Liver (tissue), 9 donors: Measurements from ENCODE around the gene SRP19. TPM values are rescaled to one million over a fixed set of nuclear protein-coding genes. Genes with fewer than 3 reads are reported as not detected.

Experiments used
- DNase-seq: peaks from one replicate; pipeline ENCODE4 v3.0.0-alpha.2; 2017; ENCODE audit warnings: low spot score
- H3K27ac ChIP-seq, 2 donors: one replicate each; pipeline ENCODE4 v1.7.0; 2013; ENCODE audit warnings: inconsistent platforms in 2 of 2, low read length in 2 of 2, control low read depth in 1 of 2, low read depth in 1 of 2, mild to moderate bottlenecking in 1 of 2
- H3K27me3 ChIP-seq, 4 donors: one replicate each; pipeline versions ENCODE4 v1.6.1 to v1.7.0; 2013; ENCODE audit warnings: low read length in 3 of 4, inconsistent platforms in 1 of 4, mild to moderate bottlenecking in 1 of 4, moderate library complexity in 1 of 4; ENCODE audit not compliant: control insufficient read depth in 4 of 4, insufficient read depth in 4 of 4
- H3K36me3 ChIP-seq, 4 donors: one replicate each; pipeline versions ENCODE4 v1.6.1 to v1.7.0; 2013; ENCODE audit warnings: low read length in 3 of 4, mild to moderate bottlenecking in 3 of 4, low read depth in 1 of 4, moderate library complexity in 1 of 4; ENCODE audit not compliant: control insufficient read depth in 4 of 4, insufficient read depth in 3 of 4
- H3K4me1 ChIP-seq, 4 donors: one replicate each; pipeline versions ENCODE4 v1.6.1 to v1.7.0; 2013; ENCODE audit warnings: low read length in 3 of 4, mild to moderate bottlenecking in 3 of 4, moderate library complexity in 1 of 4; ENCODE audit not compliant: control insufficient read depth in 4 of 4, insufficient read depth in 4 of 4
- H3K4me3 ChIP-seq, 3 donors: one replicate each; pipeline versions ENCODE4 v1.6.1 to v1.7.0; 2013; ENCODE audit warnings: low read length in 3 of 3, control low read depth in 1 of 3, low read depth in 1 of 3, mild to moderate bottlenecking in 1 of 3
- H3K9ac ChIP-seq, 2 donors: one replicate each; pipeline ENCODE4 v1.7.0; 2013; ENCODE audit warnings: low read length in 2 of 2, mild to moderate bottlenecking in 2 of 2, moderate library complexity in 2 of 2, control low read depth in 1 of 2, low read depth in 1 of 2
- H3K9me3 ChIP-seq, 4 donors: one replicate each; pipeline versions ENCODE4 v1.6.1 to v1.7.0; 2013; ENCODE audit warnings: low read length in 3 of 4; ENCODE audit not compliant: control insufficient read depth in 4 of 4
- ATF3 ChIP-seq: IDR thresholded peaks from 2 replicates; pipeline ENCODE4 v1.6.1; 2016; ENCODE audit warnings: antibody characterized with exemption
- EGR1 ChIP-seq, 2 donors: IDR thresholded peaks; 2 replicates each; pipeline ENCODE4 v1.6.1; 2016 to 2018; ENCODE audit warnings: antibody characterized with exemption in 2 of 2, low read depth in 2 of 2
- FOXA1 ChIP-seq: IDR thresholded peaks from 2 replicates; pipeline ENCODE4 v1.6.1; 2016; ENCODE audit warnings: antibody characterized with exemption
- FOXA2 ChIP-seq: IDR thresholded peaks from 2 replicates; pipeline ENCODE4 v1.6.1; 2016; ENCODE audit warnings: antibody characterized with exemption
- GABPA ChIP-seq, 2 donors: IDR thresholded peaks in 1 of 2; conservative IDR thresholded peaks in 1 of 2; 2 replicates each; pipeline ENCODE4 v1.6.1; 2016; ENCODE audit warnings: antibody characterized with exemption in 2 of 2, mild to moderate bottlenecking in 1 of 2, moderate library complexity in 1 of 2
- HNF4A ChIP-seq, 2 donors: conservative IDR thresholded peaks; 2 replicates each; pipeline ENCODE4 v1.6.1; 2016; ENCODE audit warnings: antibody characterized with exemption in 2 of 2, mild to moderate bottlenecking in 2 of 2
- HNF4G ChIP-seq: IDR thresholded peaks from 2 replicates; pipeline ENCODE4 v1.6.1; 2016; ENCODE audit warnings: antibody characterized with exemption
- JUND ChIP-seq, 2 donors: IDR thresholded peaks; 2 replicates each; pipeline ENCODE4 v1.6.1; 2016; ENCODE audit warnings: antibody characterized with exemption in 2 of 2
- NR2F2 ChIP-seq: IDR thresholded peaks from 2 replicates; pipeline ENCODE4 v1.6.1; 2016; ENCODE audit warnings: antibody characterized with exemption
- RAD21 ChIP-seq, 2 donors: IDR thresholded peaks; 2 replicates each; pipeline ENCODE4 v1.6.1; 2016; ENCODE audit warnings: antibody characterized with exemption in 2 of 2, mild to moderate bottlenecking in 2 of 2
- RXRA ChIP-seq, 2 donors: IDR thresholded peaks; 2 replicates each; pipeline ENCODE4 v1.6.1; 2017 to 2018; ENCODE audit warnings: antibody characterized with exemption in 2 of 2, mild to moderate bottlenecking in 1 of 2
- SP1 ChIP-seq: IDR thresholded peaks from 2 replicates; pipeline ENCODE4 v1.6.1; 2018; ENCODE audit warnings: antibody characterized with exemption, mild to moderate bottlenecking
- TAF1 ChIP-seq: conservative IDR thresholded peaks from 2 replicates; pipeline ENCODE4 v1.6.1; 2016; ENCODE audit warnings: antibody characterized with exemption, mild to moderate bottlenecking
- YY1 ChIP-seq: IDR thresholded peaks from 2 replicates; pipeline ENCODE4 v1.6.1; 2016; ENCODE audit warnings: antibody characterized with exemption, mild to moderate bottlenecking
- ZBTB33 ChIP-seq: IDR thresholded peaks from 2 replicates; pipeline ENCODE4 v1.6.1; 2016; ENCODE audit warnings: antibody characterized with exemption
- WGBS: extraction: QIAGEN DNeasy Blood & Tissue Kit; methylation state at CpG from one replicate; pipeline ENCODE4 v1.1.7; 2013; 5-methylcytosine and 5-hydroxymethylcytosine counted together
- polyA plus RNA-seq, 2 donors: library from polyadenylated mRNA; stranded (reverse) in 1 of 2; unstranded in 1 of 2; fragments of 200-250 nt in 1 of 2; fragments of >200 nt in 1 of 2; fragmentation: Nextera tagmentation in 1 of 2; extraction: Ambion mirVana in 1 of 2; gene quantifications; one replicate each; pipeline versions ENCODE4 v1.2.1 to v1.2.3, GENCODE V29; 2013 to 2015
- total RNA-seq, 2 donors: library from RNA; depleted of rRNA; stranded (reverse); fragments of >200 nt; gene quantifications; one replicate each; pipeline ENCODE4 v1.2.3, GENCODE V29; 2014
- TF ChIP-seq, protein P1 (sequence below): IDR thresholded peaks from 2 replicates; pipeline ENCODE4 v1.6.1; 2016; ENCODE audit warnings: antibody characterized with exemption, mild to moderate bottlenecking
- TF ChIP-seq, protein P2 (sequence below): fragments of 150-350 bp; IDR thresholded peaks from 2 replicates; pipeline ENCODE4 v1.5.1; 2017; ENCODE audit warnings: improper control_type of control experiment, low read depth, low read length; ENCODE audit not compliant: missing input control
- TF ChIP-seq, protein P3 (sequence below): IDR thresholded peaks from 2 replicates; pipeline ENCODE4 v1.6.1; 2016; ENCODE audit warnings: antibody characterized with exemption
- donor health status: healthy.
- donor health status: healthy.
- donor health status: healthy.
- donor health status: healthy.
- donor health status: healthy.

The SRP19 gene
- total and polyA plus RNA-seq, 4 donors, result 22.0 to 65.5 (median 50.8) TPM

DNA sequence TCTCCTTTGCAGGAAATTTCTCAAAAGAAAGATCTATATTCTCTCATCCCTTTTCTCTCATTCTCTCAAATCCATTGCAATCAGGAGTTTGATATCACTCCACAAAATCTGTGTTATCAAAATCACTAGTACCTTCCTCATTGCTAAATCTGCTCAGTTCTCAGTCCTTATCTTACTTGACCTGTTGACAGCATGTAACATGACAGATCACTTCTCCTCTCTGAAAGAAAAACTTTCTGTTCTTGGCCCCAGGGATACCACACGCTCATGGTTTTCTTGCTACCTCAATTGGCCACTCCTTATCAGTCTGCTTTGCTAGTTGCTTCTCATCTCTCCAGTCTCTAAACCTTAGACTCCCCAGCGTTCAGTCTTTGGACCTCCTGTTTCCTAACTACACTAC is 22.1 kb downstream of the SRP19 start:
- DNase-seq, result no peak
- Histone ChIP-seq H3K27ac (no peak overlapping the region), H3K4me1 (peaks cover 0 to 1% (median 0%) of the 10 kb centered on the region in 4 donors), H3K27me3 (no peaks in the 10 kb centered on the region), H3K36me3 (peaks cover 4 to 65% (median 55%) of the 10 kb centered on the region in 4 donors), H3K4me3 (no peak overlapping the region), H3K9me3 (no peaks in the 10 kb centered on the region), H3K9ac (no peak overlapping the region)
- 95% methylated on average over 2 of the region's 2 CpGs for WGBS
- TF ChIP-seq, protein P1, sequence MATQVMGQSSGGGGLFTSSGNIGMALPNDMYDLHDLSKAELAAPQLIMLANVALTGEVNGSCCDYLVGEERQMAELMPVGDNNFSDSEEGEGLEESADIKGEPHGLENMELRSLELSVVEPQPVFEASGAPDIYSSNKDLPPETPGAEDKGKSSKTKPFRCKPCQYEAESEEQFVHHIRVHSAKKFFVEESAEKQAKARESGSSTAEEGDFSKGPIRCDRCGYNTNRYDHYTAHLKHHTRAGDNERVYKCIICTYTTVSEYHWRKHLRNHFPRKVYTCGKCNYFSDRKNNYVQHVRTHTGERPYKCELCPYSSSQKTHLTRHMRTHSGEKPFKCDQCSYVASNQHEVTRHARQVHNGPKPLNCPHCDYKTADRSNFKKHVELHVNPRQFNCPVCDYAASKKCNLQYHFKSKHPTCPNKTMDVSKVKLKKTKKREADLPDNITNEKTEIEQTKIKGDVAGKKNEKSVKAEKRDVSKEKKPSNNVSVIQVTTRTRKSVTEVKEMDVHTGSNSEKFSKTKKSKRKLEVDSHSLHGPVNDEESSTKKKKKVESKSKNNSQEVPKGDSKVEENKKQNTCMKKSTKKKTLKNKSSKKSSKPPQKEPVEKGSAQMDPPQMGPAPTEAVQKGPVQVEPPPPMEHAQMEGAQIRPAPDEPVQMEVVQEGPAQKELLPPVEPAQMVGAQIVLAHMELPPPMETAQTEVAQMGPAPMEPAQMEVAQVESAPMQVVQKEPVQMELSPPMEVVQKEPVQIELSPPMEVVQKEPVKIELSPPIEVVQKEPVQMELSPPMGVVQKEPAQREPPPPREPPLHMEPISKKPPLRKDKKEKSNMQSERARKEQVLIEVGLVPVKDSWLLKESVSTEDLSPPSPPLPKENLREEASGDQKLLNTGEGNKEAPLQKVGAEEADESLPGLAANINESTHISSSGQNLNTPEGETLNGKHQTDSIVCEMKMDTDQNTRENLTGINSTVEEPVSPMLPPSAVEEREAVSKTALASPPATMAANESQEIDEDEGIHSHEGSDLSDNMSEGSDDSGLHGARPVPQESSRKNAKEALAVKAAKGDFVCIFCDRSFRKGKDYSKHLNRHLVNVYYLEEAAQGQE, result no peak
- TF ChIP-seq YY1 (no peak), GABPA (IDR thresholded peaks at IDR 0.05 in 1 of 2, conservative IDR thresholded peaks at IDR 0.05 in 1 of 2) (no peak), ATF3 (no peak), HNF4G (no peak), NR2F2 (no peak), FOXA2 (no peak), TAF1 (no peak), JUND (IDR thresholded peaks at IDR 0.05) (no peak), ZBTB33 (no peak), RXRA (IDR thresholded peaks at IDR 0.05) (no peak), RAD21 (IDR thresholded peaks at IDR 0.05) (no peak), HNF4A (conservative IDR thresholded peaks at IDR 0.05) (no peak), SP1 (no peak), EGR1 (IDR thresholded peaks at IDR 0.05; ENCODE audit: low read depth in 2 of 2) (no peak), FOXA1 (no peak)
- TF ChIP-seq, protein P2, sequence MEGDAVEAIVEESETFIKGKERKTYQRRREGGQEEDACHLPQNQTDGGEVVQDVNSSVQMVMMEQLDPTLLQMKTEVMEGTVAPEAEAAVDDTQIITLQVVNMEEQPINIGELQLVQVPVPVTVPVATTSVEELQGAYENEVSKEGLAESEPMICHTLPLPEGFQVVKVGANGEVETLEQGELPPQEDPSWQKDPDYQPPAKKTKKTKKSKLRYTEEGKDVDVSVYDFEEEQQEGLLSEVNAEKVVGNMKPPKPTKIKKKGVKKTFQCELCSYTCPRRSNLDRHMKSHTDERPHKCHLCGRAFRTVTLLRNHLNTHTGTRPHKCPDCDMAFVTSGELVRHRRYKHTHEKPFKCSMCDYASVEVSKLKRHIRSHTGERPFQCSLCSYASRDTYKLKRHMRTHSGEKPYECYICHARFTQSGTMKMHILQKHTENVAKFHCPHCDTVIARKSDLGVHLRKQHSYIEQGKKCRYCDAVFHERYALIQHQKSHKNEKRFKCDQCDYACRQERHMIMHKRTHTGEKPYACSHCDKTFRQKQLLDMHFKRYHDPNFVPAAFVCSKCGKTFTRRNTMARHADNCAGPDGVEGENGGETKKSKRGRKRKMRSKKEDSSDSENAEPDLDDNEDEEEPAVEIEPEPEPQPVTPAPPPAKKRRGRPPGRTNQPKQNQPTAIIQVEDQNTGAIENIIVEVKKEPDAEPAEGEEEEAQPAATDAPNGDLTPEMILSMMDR, result no peak
- TF ChIP-seq, protein P3, sequence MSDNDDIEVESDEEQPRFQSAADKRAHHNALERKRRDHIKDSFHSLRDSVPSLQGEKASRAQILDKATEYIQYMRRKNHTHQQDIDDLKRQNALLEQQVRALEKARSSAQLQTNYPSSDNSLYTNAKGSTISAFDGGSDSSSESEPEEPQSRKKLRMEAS, result no peak
